Aorta (tissue), 5 donors: Measurements from ENCODE around the gene S100A4. TPM values are rescaled to one million over a fixed set of nuclear protein-coding genes. Genes with fewer than 3 reads are reported as not detected.

ENCODE experiments used
- ATAC-seq: fragments of 200-7000 bp; cut with Tn5 transposase; one replicate; pipeline ENCODE4 v1.9.1; 2022; ENCODE audit warnings: moderate library complexity; ENCODE audit not compliant: low FRiP score
- DNase-seq, 2 donors: peaks; one replicate each; pipeline ENCODE4 v3.0.0-alpha.2; 2020
- H3K27ac ChIP-seq, 2 donors: one replicate each; pipeline ENCODE4 v1.5.1; 2013; ENCODE audit warnings: low read length in 2 of 2, mild to moderate bottlenecking in 2 of 2, moderate library complexity in 2 of 2, control low read depth in 1 of 2, inconsistent platforms in 1 of 2, low read depth in 1 of 2
- H3K27me3 ChIP-seq, 2 donors: one replicate each; pipeline ENCODE4 v1.6.1; 2013; ENCODE audit warnings: control low read depth in 1 of 2, low read length in 1 of 2, mild to moderate bottlenecking in 1 of 2, moderate library complexity in 1 of 2; ENCODE audit not compliant: insufficient read depth in 2 of 2, control insufficient read depth in 1 of 2
- H3K36me3 ChIP-seq, 2 donors: one replicate each; pipeline ENCODE4 v1.6.1; 2013; ENCODE audit warnings: control low read depth in 1 of 2, low read length in 1 of 2, mild to moderate bottlenecking in 1 of 2; ENCODE audit not compliant: insufficient read depth in 2 of 2, control insufficient read depth in 1 of 2
- H3K4me1 ChIP-seq, 2 donors: one replicate each; pipeline ENCODE4 v1.6.1; 2013; ENCODE audit warnings: low read length in 2 of 2, control low read depth in 1 of 2, mild to moderate bottlenecking in 1 of 2, moderate library complexity in 1 of 2; ENCODE audit not compliant: insufficient read depth in 2 of 2, control insufficient read depth in 1 of 2
- H3K4me3 ChIP-seq, 2 donors: one replicate each; pipeline ENCODE4 v1.5.1; 2013; ENCODE audit warnings: low read length in 2 of 2, control low read depth in 1 of 2, mild to moderate bottlenecking in 1 of 2
- H3K9me3 ChIP-seq: one replicate; pipeline ENCODE4 v1.6.1; 2013; ENCODE audit warnings: mild to moderate bottlenecking, low read length; ENCODE audit not compliant: control insufficient read depth
- WGBS, 2 donors: extraction: QIAGEN DNeasy Blood & Tissue Kit; methylation state at CpG; one replicate each; pipeline ENCODE4 v1.1.7; 2013; 5-methylcytosine and 5-hydroxymethylcytosine counted together
- intact Hi-C, 2 donors: fragments of 100-400 bp; cut with DNase I; formaldehyde crosslinking; loops; one replicate each; pipeline versions ENCODE4 v1.14.2 to v1.15.0; 2022
- polyA plus RNA-seq, 2 donors: library from polyadenylated mRNA; stranded (reverse); fragments of 200-250 nt; gene quantifications; one replicate each; pipeline ENCODE4 v1.2.3, GENCODE V29; 2013
- total RNA-seq, 2 donors: library from RNA; stranded (reverse); fragmentation: NEBNext Ultra II Directional; extraction: Animal tissue kit (Norgen Biotek cat#: 25700); gene quantifications; one replicate each; pipeline ENCODE4 v1.2.1, GENCODE V29; 2021
- donor health status: healthy with polysubstance abuse.
- donor health status: Bipolar disorder and iron deficiency.
- donor health status: DM: no; HTN: no; CAD: no.
- donor health status: DM: no; HTN: no; CAD: no.
- donor health status: DM: yes; HTN: yes; CAD: no.

S100A4 gene
- total and polyA plus RNA-seq, 4 donors: 406 to 4,033 (median 2,168) TPM

GRCh38 chr1:153547560-153548551, 2.2 kb upstream of the S100A4 start:
- Histone ChIP-seq H3K27ac (no peak overlapping the region), H3K36me3 (peaks cover 0 to 4% of the 10 kb centered on the region in 2 donors), H3K27me3 (no peaks in the 10 kb centered on the region), H3K4me3 (no peak overlapping the region), H3K4me1 (no peaks in the 10 kb centered on the region), H3K9me3 (no peaks in the 10 kb centered on the region)
- 71 to 79% methylated on average over 19 of the region's 19 CpGs for WGBS, 2 donors
- intact Hi-C loops: loop anchor here in 1 of 2 donors (2.0 kb wide), 1 partner anchor 13 kb away; the partner anchor contains the start of gene S100A6
- no peak for ATAC-seq
- peak in 1 of 2 donors; percentile 41 for DNase-seq

DNA sequence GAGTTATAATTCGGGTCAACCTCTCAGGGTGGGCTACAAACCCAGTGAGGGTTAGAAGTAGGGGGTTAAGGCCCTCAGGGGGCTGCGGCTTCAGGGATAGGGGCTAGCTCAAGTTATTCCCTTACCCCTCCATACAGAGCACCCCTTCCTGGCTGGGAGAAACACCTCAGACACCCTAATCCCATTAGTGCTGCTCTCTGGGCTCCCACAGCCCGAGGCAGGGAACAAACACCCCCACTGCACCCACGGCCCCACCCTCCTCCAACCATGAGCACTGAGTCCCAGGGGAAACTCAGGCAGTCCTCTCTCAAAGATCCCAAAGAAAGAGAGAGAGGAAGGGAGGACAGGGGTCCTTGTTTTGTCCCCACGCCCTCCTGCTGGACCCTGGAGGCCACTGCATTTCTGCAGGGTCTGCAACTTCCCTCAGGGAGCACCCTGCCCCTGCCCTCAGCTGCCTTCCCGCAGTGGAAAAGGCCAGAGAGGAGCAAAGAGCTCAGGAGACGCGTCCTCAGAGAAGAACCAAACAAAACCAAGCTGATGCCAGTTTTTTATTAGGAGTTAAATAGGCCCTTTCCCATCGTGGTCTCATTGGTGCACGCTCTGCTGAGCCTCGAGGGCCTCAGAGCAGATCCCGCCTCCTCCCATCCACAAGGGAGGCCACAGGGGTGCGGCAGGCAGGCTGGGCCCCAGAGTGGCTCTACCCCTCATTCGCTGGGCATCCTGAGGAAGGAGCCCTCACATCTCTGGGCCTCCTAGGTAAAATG, 1.4 kb upstream of the S100A4 start:
- no peaks in the 10 kb centered on the region for H3K4me1 ChIP-seq
- intact Hi-C loops: no loop called here
- H3K4me3 ChIP-seq: no peak overlapping the region
- DNase-seq (peak in 1 of 2 donors; percentile 41), ATAC-seq (no peak)
- H3K36me3 ChIP-seq: peaks cover 0 to 4% of the 10 kb centered on the region in 2 donors
- 52 to 53% methylated on average over 14 of the region's 14 CpGs for WGBS, 2 donors
- H3K27me3 ChIP-seq: no peaks in the 10 kb centered on the region
- H3K27ac ChIP-seq: peak overlapping the region; percentile 11 to 14
- no peaks in the 10 kb centered on the region for H3K9me3 ChIP-seq

DNA sequence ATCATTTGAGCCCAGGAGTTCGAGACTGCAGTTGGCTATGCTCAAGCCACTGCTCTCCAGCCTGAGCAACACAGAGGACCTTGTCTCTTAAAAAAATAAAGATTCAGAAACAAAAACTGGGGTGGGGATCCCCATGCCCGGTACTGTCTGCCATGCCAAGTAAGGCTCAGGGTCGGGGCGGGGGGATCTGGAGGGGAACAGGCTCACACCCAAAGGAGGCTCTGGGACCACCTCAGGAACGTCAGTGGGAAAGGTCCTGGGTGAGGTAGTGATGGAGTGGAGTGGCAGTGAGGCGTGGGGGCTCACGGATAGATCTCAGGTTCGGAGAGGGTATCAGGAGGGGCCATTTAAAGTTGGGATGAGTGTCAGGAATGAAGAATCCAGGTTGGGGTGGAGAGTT, 765 bp upstream of the S100A4 start:
- H3K27me3 ChIP-seq: no peaks in the 10 kb centered on the region
- H3K4me1 ChIP-seq: no peaks in the 10 kb centered on the region
- H3K36me3 ChIP-seq: peaks cover 0 to 4% of the 10 kb centered on the region in 2 donors
- intact Hi-C loops: no loop called here
- DNase-seq (peak in 1 of 2 donors; percentile 36), ATAC-seq (no peak)
- no peaks in the 10 kb centered on the region for H3K9me3 ChIP-seq
- H3K4me3 ChIP-seq: no peak overlapping the region
- 71 to 80% methylated on average over 8 of the region's 8 CpGs for WGBS, 2 donors
- H3K27ac ChIP-seq: peak overlapping the region; percentile 14 to 77

DNA sequence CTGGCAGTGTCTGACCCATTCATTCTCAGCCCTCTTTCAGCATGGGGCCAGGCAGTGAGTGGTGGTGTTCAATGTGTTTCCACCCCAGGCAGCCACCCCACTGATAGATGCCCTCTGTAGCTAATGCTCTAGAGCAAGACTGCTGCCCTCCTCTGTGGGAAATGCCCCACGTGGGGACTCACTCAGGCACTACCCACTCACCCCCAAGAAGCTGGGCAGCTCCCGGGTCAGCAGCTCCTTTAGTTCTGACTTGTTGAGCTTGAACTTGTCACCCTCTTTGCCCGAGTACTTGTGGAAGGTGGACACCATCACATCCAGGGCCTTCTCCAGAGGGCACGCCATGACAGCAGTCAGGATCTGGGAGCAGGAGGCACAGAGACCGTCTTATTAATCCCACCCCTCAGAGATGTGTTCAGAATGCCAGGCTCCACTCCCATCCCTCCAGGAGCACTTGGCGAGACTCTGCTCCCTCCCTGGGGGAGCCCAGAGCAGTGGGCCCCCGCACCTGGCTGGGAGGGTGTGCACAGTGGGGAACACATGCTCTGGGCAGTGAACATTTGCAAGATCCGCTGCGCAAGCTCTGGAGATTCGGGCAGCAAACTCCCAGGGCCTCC, 1.0 kb downstream of the S100A4 start:
- peak in 1 of 2 donors; percentile 46 for DNase-seq
- 9 to 11% methylated on average over 10 of the region's 10 CpGs for WGBS, 2 donors
- peaks cover 0 to 4% of the 10 kb centered on the region in 2 donors for H3K36me3 ChIP-seq
- H3K4me3 ChIP-seq: peak overlapping the region; percentile 42 to 64
- intact Hi-C loops: no loop called here
- H3K27ac ChIP-seq: peak overlapping the region; percentile 6 to 49
- ATAC-seq: no peak
- no peaks in the 10 kb centered on the region for H3K4me1 ChIP-seq
- no peaks in the 10 kb centered on the region for H3K9me3 ChIP-seq
- H3K27me3 ChIP-seq: no peaks in the 10 kb centered on the region

DNA sequence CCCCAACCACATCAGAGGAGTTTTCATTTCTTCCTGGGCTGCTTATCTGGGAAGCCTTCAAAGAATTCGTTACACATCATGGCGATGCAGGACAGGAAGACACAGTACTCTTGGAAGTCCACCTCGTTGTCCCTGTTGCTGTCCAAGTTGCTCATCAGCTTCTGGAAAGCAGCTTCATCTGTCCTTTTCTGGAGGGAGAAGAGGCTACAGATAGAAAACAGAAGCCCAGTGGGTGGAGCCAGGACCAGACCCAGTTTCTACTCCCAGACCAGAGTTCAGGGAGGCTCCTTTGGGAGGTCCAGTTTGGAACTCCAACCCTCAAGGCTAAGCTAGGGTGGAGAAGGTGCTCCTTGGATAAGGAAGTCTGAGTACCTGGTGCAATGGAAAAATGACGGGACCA, 1.9 kb downstream of the S100A4 start:
- H3K4me1 ChIP-seq: no peaks in the 10 kb centered on the region
- no peak overlapping the region for H3K4me3 ChIP-seq
- ATAC-seq (no peak), DNase-seq (no peak)
- no peaks in the 10 kb centered on the region for H3K9me3 ChIP-seq
- peaks cover 0 to 4% of the 10 kb centered on the region in 2 donors for H3K36me3 ChIP-seq
- H3K27me3 ChIP-seq: no peaks in the 10 kb centered on the region
- WGBS, 2 donors: 63 to 71% methylated on average over 4 of the region's 4 CpGs
- H3K27ac ChIP-seq: peak overlapping the region in 1 of 2 donors; percentile 14
- intact Hi-C loops: no loop called here

DNA sequence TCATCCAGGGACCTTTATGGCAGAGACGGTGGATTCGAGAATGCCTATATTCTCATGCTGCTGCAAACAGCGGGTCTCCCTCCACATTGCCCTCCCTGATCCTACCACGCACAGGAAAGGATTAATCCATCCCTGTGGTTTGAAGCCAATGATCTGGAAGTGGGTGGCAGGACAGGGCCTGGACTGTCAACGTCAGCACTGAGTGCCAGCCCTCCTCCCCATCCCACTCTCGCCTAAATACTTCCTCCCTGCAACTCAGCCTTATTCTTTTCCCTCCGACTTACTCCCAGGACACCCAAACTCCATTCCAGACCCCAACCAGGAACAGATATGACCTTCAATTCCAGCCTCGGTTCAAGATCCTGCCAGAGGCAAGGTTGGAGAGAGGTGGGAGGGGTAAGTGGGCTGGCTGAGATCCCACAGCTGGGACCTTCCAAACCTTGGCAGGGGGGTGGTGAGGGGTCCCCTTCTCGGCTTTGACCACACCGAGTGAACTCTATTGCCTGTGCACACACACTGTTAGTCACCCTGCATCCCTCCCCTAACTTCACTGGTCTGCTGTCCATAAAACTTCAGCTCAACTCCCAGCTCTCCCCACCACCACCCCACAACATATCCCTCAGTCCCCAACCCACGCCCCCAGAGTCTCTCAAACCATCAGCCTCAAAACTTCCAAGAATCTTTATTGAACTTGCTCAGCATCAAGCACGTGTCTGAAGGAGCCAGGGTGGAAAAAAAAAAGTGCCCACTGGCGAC, 2.5 kb downstream of the S100A4 start:
- H3K9me3 ChIP-seq: no peaks in the 10 kb centered on the region
- 43 to 48% methylated on average over 13 of the region's 13 CpGs for WGBS, 2 donors
- H3K4me1 ChIP-seq: no peaks in the 10 kb centered on the region
- peak overlapping the region in 1 of 2 donors; percentile 14 for H3K27ac ChIP-seq
- DNase-seq: peak in 1 of 2 donors; percentile 45
- ATAC-seq: no peak
- intact Hi-C loops: no loop called here
- no peaks in the 10 kb centered on the region for H3K27me3 ChIP-seq
- H3K4me3 ChIP-seq: no peak overlapping the region
- H3K36me3 ChIP-seq: peaks cover 0 to 4% of the 10 kb centered on the region in 2 donors

- intact Hi-C loops: no loop called here
- 55% methylated on average over 13 of the region's 13 CpGs for WGBS, 2 donors
- no peaks in the 10 kb centered on the region for H3K9me3 ChIP-seq
- H3K4me1 ChIP-seq: no peaks in the 10 kb centered on the region
- no peak overlapping the region for H3K4me3 ChIP-seq
- no peaks in the 10 kb centered on the region for H3K27me3 ChIP-seq
- no peak for ATAC-seq
- peak overlapping the region; percentile 35 to 55 for H3K27ac ChIP-seq
- DNase-seq: no peak
- peaks cover 0 to 4% of the 10 kb centered on the region in 2 donors for H3K36me3 ChIP-seq
Measured at GRCh38 chr1:153541641-153542590, 3.7 kb downstream of the S100A4 start.
